HEK293T (cell line): ENCODE measurements around the gene TMPRSS6.

Source experiments
- ELF4 ChIP-seq: fragments of 450-650 bp; IDR thresholded peaks from 2 replicates; pipeline ENCODE4 v1.6.1; 2017; ENCODE audit warnings: antibody characterized with exemption
- FOXA1 ChIP-seq: fragments of 450-650 bp; IDR thresholded peaks from 2 replicates; pipeline ENCODE4 v1.6.1; 2016; ENCODE audit warnings: mild to moderate bottlenecking
- FOXK2 ChIP-seq: fragments of 450-650 bp; IDR thresholded peaks from 2 replicates; pipeline ENCODE4 v1.6.1; 2016; ENCODE audit warnings: mild to moderate bottlenecking
- FOXM1 ChIP-seq: fragments of 450-650 bp; IDR thresholded peaks from 2 replicates; pipeline ENCODE4 v1.6.1; 2017; ENCODE audit warnings: mild to moderate bottlenecking, borderline replicate concordance
- NFRKB ChIP-seq: fragments of 450-650 bp; IDR thresholded peaks from 2 replicates; pipeline ENCODE4 v1.6.1; 2016; ENCODE audit warnings: mild to moderate bottlenecking, moderate library complexity
- SP1 ChIP-seq: fragments of 450-650 bp; IDR thresholded peaks from 2 replicates; pipeline ENCODE4 v1.6.1; 2017
- ZNF384 ChIP-seq: fragments of 450-650 bp; IDR thresholded peaks from 2 replicates; pipeline ENCODE4 v1.6.1; 2016

GRCh38 chr22:37090920-37091695 is 18.4 kb downstream of the TMPRSS6 start:
- TF ChIP-seq FOXM1 (no peak), ZNF384 (no peak), FOXK2 (no peak), ELF4 (no peak), FOXA1 (no peak), SP1 (no peak), NFRKB (no peak)
